ENCODE data around the gene U2AF2.
A peak's percentile ranks its signal among the peaks of the same experiment; 100 is the strongest.
"Not testable (repeated sequence)": the region's sequence is repeated elsewhere in the genome, so short reads cannot be mapped to it uniquely, and the experiment has no call there.

The U2AF2 gene

GRCh38 chr19:55692681-55693081, 37.8 kb downstream of the U2AF2 start:
- DNase-seq, result no peak

- DNase-seq, result no peak
These were observed 38.6 kb downstream of the U2AF2 start for GRCh38 chr19:55693336-55693974.

- DNase-seq, result no peak
These were observed 39.4 kb downstream of the U2AF2 start for GRCh38 chr19:55694241-55694655.

GRCh38 chr19:55694656-55695491, 40.0 kb downstream of the U2AF2 start:
- no peak for DNase-seq

GRCh38 chr19:55695511-55696290, 40.9 kb downstream of the U2AF2 start:
- no peak for DNase-seq

- DNase-seq, result no peak
These were observed 41.6 kb downstream of the U2AF2 start for GRCh38 chr19:55696301-55697068.

GRCh38 chr19:55697069-55697440, 42.2 kb downstream of the U2AF2 start:
- no peak for DNase-seq

- DNase-seq, result no peak
These were observed 42.9 kb downstream of the U2AF2 start for GRCh38 chr19:55697698-55698097.

GRCh38 chr19:55698256-55698655, 43.4 kb downstream of the U2AF2 start:
- no peak for DNase-seq

GRCh38 chr19:55699221-55699620, 44.4 kb downstream of the U2AF2 start:
- no peak for DNase-seq

- no peak for DNase-seq
These were observed 46.0 kb downstream of the U2AF2 start for GRCh38 chr19:55700813-55701212.

GRCh38 chr19:55702131-55702627, 47.3 kb downstream of the U2AF2 start:
- no peak for DNase-seq

- DNase-seq, result peak; percentile 37
These were observed 49.0 kb downstream of the U2AF2 start for GRCh38 chr19:55703790-55704215.

GRCh38 chr19:55704494-55705245, 49.8 kb downstream of the U2AF2 start:
- no peak for DNase-seq

GRCh38 chr19:55705972-55706371, 51.1 kb downstream of the U2AF2 start:
- no peak for DNase-seq

GRCh38 chr19:55711719-55712118, 56.9 kb downstream of the U2AF2 start:
- no peak for DNase-seq

GRCh38 chr19:55712804-55713631, 58.2 kb downstream of the U2AF2 start:
- DNase-seq, result no peak

GRCh38 chr19:55716531-55716930, 61.7 kb downstream of the U2AF2 start:
- no peak for DNase-seq

- DNase-seq, result no peak
These were observed 62.4 kb downstream of the U2AF2 start for GRCh38 chr19:55717251-55717650.

GRCh38 chr19:55717879-55718711, 63.3 kb downstream of the U2AF2 start:
- not testable (repeated sequence) for DNase-seq

Measured in CD4-positive, alpha-beta T cell treated with Interleukin-10 for 1 hour (primary cell).